OCI-LY1 (cell line): ENCODE data around the gene PLEKHM3.
"Not testable (repeated sequence)": the region's sequence is repeated elsewhere in the genome, so short reads cannot be mapped to it uniquely, and the experiment has no call there.

Experiments
- H2AFZ ChIP-seq: fragments of 200-600 bp; sonication (generic), shearing (Covaris generic); 2 replicates; pipeline ENCODE4 v1.6.0; 2014; ENCODE audit warnings: antibody characterized with exemption, mild to moderate bottlenecking, low read length
- H3F3A ChIP-seq: fragments of 200-600 bp; sonication (generic), shearing (Covaris generic); 2 replicates; pipeline ENCODE4 v1.6.0; 2014; ENCODE audit warnings: mild to moderate bottlenecking, antibody characterized with exemption, low read length, moderate library complexity; ENCODE audit not compliant: insufficient read depth
- H3K27ac ChIP-seq: fragments of 200-600 bp; sonication (generic); 2 replicates; pipeline ENCODE4 v1.5.1; 2014; ENCODE audit warnings: low read length, mixed run types, mild to moderate bottlenecking, low read depth; ENCODE audit not compliant: poor library complexity, severe bottlenecking
- H3K27me3 ChIP-seq: fragments of 200-600 bp; sonication (generic); 2 replicates; pipeline ENCODE4 v1.6.0; 2014; ENCODE audit warnings: antibody characterized with exemption, mild to moderate bottlenecking, low read length, moderate library complexity; ENCODE audit not compliant: insufficient read depth
- H3K36me3 ChIP-seq: fragments of 200-600 bp; sonication (generic); 2 replicates; pipeline ENCODE4 v1.6.1; 2014; ENCODE audit warnings: mild to moderate bottlenecking, antibody characterized with exemption, low read length, moderate library complexity, mixed read lengths; ENCODE audit not compliant: insufficient read depth
- H3K4me1 ChIP-seq: fragments of 200-600 bp; sonication (generic); 2 replicates; pipeline ENCODE4 v1.5.1; 2014; ENCODE audit warnings: mild to moderate bottlenecking, low read length, moderate library complexity; ENCODE audit not compliant: insufficient read depth, severe bottlenecking
- H3K4me2 ChIP-seq: fragments of 200-600 bp; sonication (generic), shearing (Covaris generic); 2 replicates; pipeline ENCODE4 v1.6.1; 2014; ENCODE audit warnings: low read length
- H3K4me3 ChIP-seq: fragments of 200-600 bp; sonication (generic); 2 replicates; pipeline ENCODE4 v1.5.1; 2014; ENCODE audit warnings: low read length, low read depth, mild to moderate bottlenecking, mixed read lengths; ENCODE audit not compliant: poor library complexity, severe bottlenecking
- H3K79me2 ChIP-seq: fragments of 200-600 bp; shearing (Covaris generic); 2 replicates; pipeline ENCODE4 v1.6.1; 2016; ENCODE audit warnings: mixed run types, low read length, mixed read lengths; ENCODE audit not compliant: insufficient read depth
- H3K9ac ChIP-seq: fragments of 200-600 bp; sonication (generic), shearing (Covaris generic); 2 replicates; pipeline ENCODE4 v1.6.1; 2014; ENCODE audit warnings: mild to moderate bottlenecking, low read length, mixed read lengths
- H3K9me2 ChIP-seq: fragments of 200-600 bp; sonication (generic), shearing (Covaris generic); 2 replicates; pipeline ENCODE4 v1.6.1; 2014; ENCODE audit warnings: low read depth, mild to moderate bottlenecking, low read length, mixed read lengths
- H3K9me3 ChIP-seq: fragments of 200-600 bp; shearing (Covaris generic); 2 replicates; pipeline ENCODE4 v1.6.1; 2014; ENCODE audit warnings: low read length, mixed read lengths
- H4K20me1 ChIP-seq: fragments of 200-600 bp; sonication (generic), shearing (Covaris generic); 2 replicates; pipeline ENCODE4 v1.6.0; 2016; ENCODE audit warnings: mild to moderate bottlenecking, low read length; ENCODE audit not compliant: insufficient read depth
- EZH2 ChIP-seq: fragments of 200-600 bp; sonication (generic), shearing (Covaris generic); IDR thresholded peaks from 2 replicates; pipeline ENCODE4 v1.8.0; 2017; ENCODE audit warnings: borderline replicate concordance, mixed run types, mild to moderate bottlenecking, antibody characterized with exemption, low read length, moderate library complexity, mixed read lengths
- TF ChIP-seq, protein P1 (sequence below): fragments of 200-600 bp; sonication (generic), shearing (Covaris generic); IDR thresholded peaks from 2 replicates; pipeline ENCODE4 v1.5.1; 2017; ENCODE audit warnings: mild to moderate bottlenecking, antibody characterized with exemption, low read length, moderate library complexity, mixed read lengths

The PLEKHM3 gene

GRCh38 chr2:207951734-207952470 lies 73.4 kb downstream of the PLEKHM3 start:
- H3K9me2 ChIP-seq: no peaks in the 10 kb centered on the region
- H3K27me3 ChIP-seq: no peaks in the 10 kb centered on the region
- H3K79me2 ChIP-seq: no peaks in the 10 kb centered on the region
- no peak overlapping the region for H3K27ac ChIP-seq
- H2AFZ ChIP-seq: no peak overlapping the region
- TF ChIP-seq, protein P1, sequence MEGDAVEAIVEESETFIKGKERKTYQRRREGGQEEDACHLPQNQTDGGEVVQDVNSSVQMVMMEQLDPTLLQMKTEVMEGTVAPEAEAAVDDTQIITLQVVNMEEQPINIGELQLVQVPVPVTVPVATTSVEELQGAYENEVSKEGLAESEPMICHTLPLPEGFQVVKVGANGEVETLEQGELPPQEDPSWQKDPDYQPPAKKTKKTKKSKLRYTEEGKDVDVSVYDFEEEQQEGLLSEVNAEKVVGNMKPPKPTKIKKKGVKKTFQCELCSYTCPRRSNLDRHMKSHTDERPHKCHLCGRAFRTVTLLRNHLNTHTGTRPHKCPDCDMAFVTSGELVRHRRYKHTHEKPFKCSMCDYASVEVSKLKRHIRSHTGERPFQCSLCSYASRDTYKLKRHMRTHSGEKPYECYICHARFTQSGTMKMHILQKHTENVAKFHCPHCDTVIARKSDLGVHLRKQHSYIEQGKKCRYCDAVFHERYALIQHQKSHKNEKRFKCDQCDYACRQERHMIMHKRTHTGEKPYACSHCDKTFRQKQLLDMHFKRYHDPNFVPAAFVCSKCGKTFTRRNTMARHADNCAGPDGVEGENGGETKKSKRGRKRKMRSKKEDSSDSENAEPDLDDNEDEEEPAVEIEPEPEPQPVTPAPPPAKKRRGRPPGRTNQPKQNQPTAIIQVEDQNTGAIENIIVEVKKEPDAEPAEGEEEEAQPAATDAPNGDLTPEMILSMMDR: no peak
- no peak for TF ChIP-seq EZH2
- H3K4me3 ChIP-seq: no peak overlapping the region
- H3K4me2 ChIP-seq: no peak overlapping the region; the same call in 1 of the 2 replicates
- no peaks in the 10 kb centered on the region for H4K20me1 ChIP-seq
- H3K36me3 ChIP-seq: no peaks in the 10 kb centered on the region
- no peaks in the 10 kb centered on the region for H3K9me3 ChIP-seq
- H3K9ac ChIP-seq: no peak overlapping the region
- peaks cover 16% of the 10 kb centered on the region for H3K4me1 ChIP-seq
- no peaks in the 10 kb centered on the region for H3F3A ChIP-seq

DNA sequence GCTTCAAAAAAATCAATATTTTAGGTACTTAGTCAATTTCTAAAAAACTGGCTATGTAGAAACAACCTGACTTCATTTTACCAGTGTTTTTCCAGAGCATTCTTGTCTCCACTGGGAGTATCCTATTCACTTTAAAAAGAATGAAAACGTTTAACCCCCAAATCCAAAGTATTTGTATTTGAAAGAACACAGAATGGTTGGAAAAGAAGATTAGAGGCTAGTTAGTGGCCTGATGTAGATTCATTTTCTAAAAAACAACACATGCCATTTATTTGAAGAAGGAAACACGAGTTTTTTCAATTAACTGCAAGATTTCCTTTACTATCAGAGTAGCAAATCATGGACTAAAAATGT lies 74.6 kb downstream of the PLEKHM3 start:
- H3K4me1 ChIP-seq: peaks cover 16% of the 10 kb centered on the region
- H3F3A ChIP-seq: no peaks in the 10 kb centered on the region; the same call in 1 of the 2 replicates
- H3K9me3 ChIP-seq: no peaks in the 10 kb centered on the region
- no peaks in the 10 kb centered on the region for H3K27me3 ChIP-seq
- no peaks in the 10 kb centered on the region for H3K36me3 ChIP-seq
- no peak overlapping the region for H3K4me2 ChIP-seq
- H3K79me2 ChIP-seq: no peaks in the 10 kb centered on the region
- no peak overlapping the region for H3K9ac ChIP-seq
- TF ChIP-seq, protein P1: no peak
- TF ChIP-seq EZH2: no peak
- H3K9me2 ChIP-seq: no peaks in the 10 kb centered on the region
- H4K20me1 ChIP-seq: no peaks in the 10 kb centered on the region
- H2AFZ ChIP-seq: no peak overlapping the region
- H3K27ac ChIP-seq: no peak overlapping the region
- H3K4me3 ChIP-seq: no peak overlapping the region

DNA sequence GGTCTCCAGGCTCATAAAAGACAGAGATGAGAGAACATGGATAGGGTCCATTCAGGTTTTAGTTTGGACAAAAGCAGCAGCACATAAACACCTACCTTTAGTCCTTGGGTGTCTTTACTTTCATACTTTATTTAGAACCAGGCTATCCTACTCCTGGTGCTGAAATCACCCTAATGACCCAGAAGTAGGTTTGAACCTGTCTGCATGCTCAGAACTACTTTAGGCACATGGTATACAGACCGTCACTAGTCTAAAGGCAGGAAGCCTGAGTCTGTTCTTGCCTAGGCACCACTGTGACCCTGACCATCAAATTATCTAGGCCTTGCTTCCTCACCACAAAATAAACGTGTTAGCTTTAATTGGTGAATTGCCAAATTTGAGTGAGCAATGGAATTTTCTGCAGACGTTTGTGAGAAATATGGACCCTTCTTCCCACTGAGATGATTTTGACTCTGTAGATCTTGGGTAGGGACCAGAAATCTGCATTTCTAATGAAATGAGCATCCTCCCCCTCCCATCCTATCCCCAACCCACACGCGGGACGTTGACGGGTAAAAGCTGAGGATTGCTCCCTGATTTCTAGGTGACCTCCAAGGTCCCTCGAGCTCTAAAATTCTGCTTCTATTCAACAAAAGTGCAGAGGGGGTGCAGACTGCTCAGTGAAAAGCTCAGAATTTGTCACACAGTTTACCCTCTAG lies 75.1 kb downstream of the PLEKHM3 start:
- Histone ChIP-seq H3K36me3 (no peaks in the 10 kb centered on the region), H3K27ac (no peak overlapping the region), H3F3A (no peaks in the 10 kb centered on the region; the same call in 1 of the 2 replicates), H3K79me2 (no peaks in the 10 kb centered on the region), H4K20me1 (no peaks in the 10 kb centered on the region), H3K9me3 (no peaks in the 10 kb centered on the region), H3K9ac (no peak overlapping the region), H3K27me3 (no peaks in the 10 kb centered on the region), H3K4me3 (no peak overlapping the region), H3K4me1 (peaks cover 16% of the 10 kb centered on the region), H3K9me2 (no peaks in the 10 kb centered on the region), H3K4me2 (no peak overlapping the region), H2AFZ (no peak overlapping the region)
- TF ChIP-seq, protein P1: no peak
- TF ChIP-seq EZH2: no peak

GRCh38 chr2:207949245-207949644 lies 76.1 kb downstream of the PLEKHM3 start:
- not testable (repeated sequence) for H3K36me3 ChIP-seq, H3K79me2 ChIP-seq, H3F3A ChIP-seq, H3K9ac ChIP-seq, H3K27ac ChIP-seq, H3K27me3 ChIP-seq, H3K9me2 ChIP-seq, H2AFZ ChIP-seq, H3K9me3 ChIP-seq, H4K20me1 ChIP-seq, H3K4me3 ChIP-seq, H3K4me2 ChIP-seq
- H3K4me1 ChIP-seq: peaks cover 16% of the 10 kb centered on the region
